SIG-M5 treated with dmso at 0.1 percent for 504 hours (cell line): ENCODE measurements around the gene MUC4.

ENCODE experiments used
- DNase-seq: peaks from one replicate; lab custom pipeline; 2025; ENCODE audit not compliant: unreplicated experiment; lab: John Stamatoyannopoulos, UW

The MUC4 gene

GRCh38 chr3:195701042-195701915 is 110.5 kb downstream of the MUC4 start:
- no peak for DNase-seq

- no peak for DNase-seq
Observed at GRCh38 chr3:195700319-195700718, 111.4 kb downstream of the MUC4 start.

- DNase-seq = no peak
Observed at GRCh38 chr3:195699860-195700259, 111.9 kb downstream of the MUC4 start.

- DNase-seq = no peak
Observed at GRCh38 chr3:195699388-195699771, 112.3 kb downstream of the MUC4 start.

GRCh38 chr3:195698647-195699387 is 112.9 kb downstream of the MUC4 start:
- DNase-seq = no peak

GRCh38 chr3:195698325-195698646 is 113.4 kb downstream of the MUC4 start:
- DNase-seq = no peak

- no peak for DNase-seq
Observed at GRCh38 chr3:195697582-195698324, 114.0 kb downstream of the MUC4 start.
